Fibroblast of lung (primary cell): Measurements from ENCODE around the gene PTPN23.

Experiments
- EZH2 ChIP-seq: IDR thresholded peaks from 2 replicates; pipeline ENCODE4 v1.5.1; 2012; ENCODE audit warnings: low read length, control low read depth, mild to moderate bottlenecking; ENCODE audit errors: missing control alignments
- TF ChIP-seq, protein P1 (sequence below), 2 donors: IDR thresholded peaks in 1 of 2; conservative IDR thresholded peaks in 1 of 2; 1 replicate in 1 of 2; 2 replicates in 1 of 2; pipeline ENCODE4 v1.5.1; 2011 to 2012; ENCODE audit warnings: low read length in 2 of 2, control low read depth in 1 of 2, inconsistent platforms in 1 of 2, low read depth in 1 of 2, mild to moderate bottlenecking in 1 of 2

DNA sequence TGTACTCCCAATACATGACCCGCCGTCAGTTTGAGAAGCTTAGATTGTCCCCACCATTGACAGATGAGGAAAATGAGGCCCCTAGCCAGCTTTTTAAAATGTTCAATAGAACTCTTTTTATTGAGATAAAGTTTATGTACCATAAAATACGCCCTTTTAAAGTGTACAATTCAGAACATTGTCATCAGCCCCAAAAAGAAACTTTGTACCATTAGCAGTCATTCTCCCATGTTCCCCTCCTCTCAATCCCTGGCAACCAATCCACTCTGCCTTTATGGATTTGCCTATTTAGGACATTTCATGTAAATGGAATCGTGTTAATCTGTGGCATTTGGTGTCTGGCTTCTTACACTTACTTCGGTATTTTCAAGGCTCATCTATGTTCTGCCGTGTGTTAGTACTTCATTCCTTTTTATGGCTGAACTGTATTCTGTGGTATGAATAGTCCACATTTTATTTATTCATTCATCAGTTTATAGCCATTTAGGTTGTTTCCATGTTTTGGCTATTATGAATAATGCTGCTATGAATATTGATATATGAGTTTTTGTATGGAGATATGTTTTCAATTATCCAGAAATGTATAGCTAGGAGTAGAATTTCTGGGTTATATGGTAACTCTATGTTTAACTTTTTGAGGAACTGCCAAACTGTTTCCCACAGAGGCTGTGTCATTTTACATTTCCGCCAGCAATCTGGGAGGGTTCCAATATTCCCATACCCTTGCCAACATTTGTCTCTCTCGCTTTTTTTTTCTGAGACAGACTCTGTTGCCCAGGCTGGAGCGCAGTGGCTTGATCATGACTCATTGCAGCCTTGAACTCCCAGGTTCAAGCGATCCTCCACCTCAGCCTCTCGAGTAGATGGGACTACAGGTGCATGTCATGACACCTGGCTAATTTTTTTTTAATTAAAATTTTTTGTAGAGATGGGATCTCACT, 15.3 kb upstream of the PTPN23 start:
- TF ChIP-seq EZH2 = no peak
- TF ChIP-seq, protein P1, sequence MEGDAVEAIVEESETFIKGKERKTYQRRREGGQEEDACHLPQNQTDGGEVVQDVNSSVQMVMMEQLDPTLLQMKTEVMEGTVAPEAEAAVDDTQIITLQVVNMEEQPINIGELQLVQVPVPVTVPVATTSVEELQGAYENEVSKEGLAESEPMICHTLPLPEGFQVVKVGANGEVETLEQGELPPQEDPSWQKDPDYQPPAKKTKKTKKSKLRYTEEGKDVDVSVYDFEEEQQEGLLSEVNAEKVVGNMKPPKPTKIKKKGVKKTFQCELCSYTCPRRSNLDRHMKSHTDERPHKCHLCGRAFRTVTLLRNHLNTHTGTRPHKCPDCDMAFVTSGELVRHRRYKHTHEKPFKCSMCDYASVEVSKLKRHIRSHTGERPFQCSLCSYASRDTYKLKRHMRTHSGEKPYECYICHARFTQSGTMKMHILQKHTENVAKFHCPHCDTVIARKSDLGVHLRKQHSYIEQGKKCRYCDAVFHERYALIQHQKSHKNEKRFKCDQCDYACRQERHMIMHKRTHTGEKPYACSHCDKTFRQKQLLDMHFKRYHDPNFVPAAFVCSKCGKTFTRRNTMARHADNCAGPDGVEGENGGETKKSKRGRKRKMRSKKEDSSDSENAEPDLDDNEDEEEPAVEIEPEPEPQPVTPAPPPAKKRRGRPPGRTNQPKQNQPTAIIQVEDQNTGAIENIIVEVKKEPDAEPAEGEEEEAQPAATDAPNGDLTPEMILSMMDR (conservative IDR thresholded peaks at IDR 0.05 in 1 of 2, IDR thresholded peaks at IDR 0.05 in 1 of 2; ENCODE audit: low read depth in 1 of 2, low read length in 2 of 2) = no peak
